HPDE6-E6E7 (cell line): ENCODE data around the gene KLHL36.
"Not testable (repeated sequence)": the region's sequence is repeated elsewhere in the genome, so short reads cannot be mapped to it uniquely, and the experiment has no call there.

Experiments
- DNase-seq: peaks from one replicate; pipeline ENCODE4 v3.0.0; 2011; ENCODE audit warnings: missing footprints; ENCODE audit errors: extremely low spot score

KLHL36 gene

GRCh38 chr16:84672276-84673202 lies 24.2 kb downstream of the KLHL36 start:
- peak; percentile 72 for DNase-seq

GRCh38 chr16:84673203-84673535 lies 24.9 kb downstream of the KLHL36 start:
- DNase-seq = peak; percentile 91

- DNase-seq = no peak
Measured at GRCh38 chr16:84673561-84673960, 25.2 kb downstream of the KLHL36 start.

- no peak for DNase-seq
Measured at GRCh38 chr16:84675423-84675822, 27.1 kb downstream of the KLHL36 start.

GRCh38 chr16:84675884-84676283 lies 27.6 kb downstream of the KLHL36 start:
- no peak for DNase-seq

GRCh38 chr16:84677017-84677803 lies 28.9 kb downstream of the KLHL36 start:
- DNase-seq = no peak

- DNase-seq = no peak
Measured at GRCh38 chr16:84677849-84678248, 29.5 kb downstream of the KLHL36 start.

- DNase-seq = no peak
Measured at GRCh38 chr16:84678541-84678940, 30.2 kb downstream of the KLHL36 start.

GRCh38 chr16:84680165-84680842 lies 32.0 kb downstream of the KLHL36 start:
- DNase-seq = no peak

- no peak for DNase-seq
Measured at GRCh38 chr16:84680843-84681629, 32.7 kb downstream of the KLHL36 start.

- DNase-seq = no peak
Measured at GRCh38 chr16:84683691-84684591, 35.6 kb downstream of the KLHL36 start.

GRCh38 chr16:84684592-84684965 lies 36.3 kb downstream of the KLHL36 start:
- DNase-seq = no peak

- no peak for DNase-seq
Measured at GRCh38 chr16:84685210-84685609, 36.9 kb downstream of the KLHL36 start.

GRCh38 chr16:84686707-84687298 lies 38.5 kb downstream of the KLHL36 start:
- DNase-seq = no peak

- peak; percentile 39 for DNase-seq
Measured at GRCh38 chr16:84687715-84688114, 39.4 kb downstream of the KLHL36 start.

GRCh38 chr16:84688163-84688562 lies 39.9 kb downstream of the KLHL36 start:
- not testable (repeated sequence) for DNase-seq

- no peak for DNase-seq
Measured at GRCh38 chr16:84689111-84689510, 40.8 kb downstream of the KLHL36 start.

- DNase-seq = no peak
Measured at GRCh38 chr16:84690088-84690819, 41.9 kb downstream of the KLHL36 start.

GRCh38 chr16:84692451-84693214 lies 44.3 kb downstream of the KLHL36 start:
- no peak for DNase-seq
